HL-60 (cell line): ENCODE data around the gene MBD2.
"Not testable (repeated sequence)": the region's sequence is repeated elsewhere in the genome, so short reads cannot be mapped to it uniquely, and the experiment has no call there.

Source experiments
- DNase-seq, 2 experiments: peaks; one replicate each; pipeline ENCODE4 v3.0.0-alpha.2; 2010 to 2020; ENCODE audit warnings: low read depth in 1 of 2, low spot score in 1 of 2
- H3K27ac ChIP-seq: fragments of 250-450 bp; sonication (Bioruptor Pico); replicated peaks from 2 replicates; pipeline ENCODE4 v1.5.1; 2020; ENCODE audit warnings: mild to moderate bottlenecking, moderate library complexity
- H3K27me3 ChIP-seq: fragments of 250-450 bp; sonication (Bioruptor Pico); 2 replicates; pipeline ENCODE4 v1.5.1; 2021; ENCODE audit warnings: mild to moderate bottlenecking, moderate library complexity; ENCODE audit not compliant: insufficient read depth, poor library complexity, severe bottlenecking
- H3K4me3 ChIP-seq: replicated peaks from 2 replicates; pipeline ENCODE4 v1.5.1; 2011; ENCODE audit warnings: mild to moderate bottlenecking, control low read depth, low read length; ENCODE audit not compliant: insufficient read depth
- CTCF ChIP-seq: IDR thresholded peaks from one replicate; pipeline ENCODE4 v1.5.1; 2011; ENCODE audit warnings: low read length, control low read depth, inconsistent platforms; ENCODE audit not compliant: insufficient read depth
- GABPA ChIP-seq: IDR thresholded peaks from 2 replicates; pipeline ENCODE4 v1.6.1; 2012; ENCODE audit warnings: low read depth
- POLR2AphosphoS5 ChIP-seq: IDR thresholded peaks from 2 replicates; pipeline ENCODE4 v1.6.1; 2012; ENCODE audit warnings: low read depth
- REST ChIP-seq: IDR thresholded peaks from 2 replicates; pipeline ENCODE4 v1.6.1; 2012; ENCODE audit warnings: low read depth; ENCODE audit not compliant: insufficient replicate concordance
- SPI1 ChIP-seq: IDR thresholded peaks from 2 replicates; pipeline ENCODE4 v1.6.1; 2012; ENCODE audit warnings: low read depth, mild to moderate bottlenecking, borderline replicate concordance

The MBD2 gene

GRCh38 chr18:54129448-54130067 is 94.9 kb downstream of the MBD2 start:
- H3K27ac ChIP-seq, result no peak overlapping the region
- no peaks in the 10 kb centered on the region for H3K27me3 ChIP-seq
- no peak for TF ChIP-seq CTCF
- H3K4me3 ChIP-seq, result no peak overlapping the region
- no peak for DNase-seq

- Histone ChIP-seq H3K27me3 (no peaks in the 10 kb centered on the region), H3K4me3 (no peak overlapping the region), H3K27ac (no peak overlapping the region)
- TF ChIP-seq SPI1 (no peak), CTCF (peak; percentile 50), REST (no peak), POLR2AphosphoS5 (no peak), GABPA (no peak)
- DNase-seq, result peak in 1 of 2 experiments; percentile 72
Measured at GRCh38 chr18:54127759-54128378, 96.6 kb downstream of the MBD2 start.

- no peak for DNase-seq
- TF ChIP-seq CTCF (no peak), REST (no peak), SPI1 (peak; percentile 66), POLR2AphosphoS5 (no peak), GABPA (no peak)
- H3K27me3 ChIP-seq, result no peaks in the 10 kb centered on the region
- H3K27ac ChIP-seq, result no peak overlapping the region
- H3K4me3 ChIP-seq, result no peak overlapping the region
Measured at GRCh38 chr18:54125429-54125828, 99.0 kb downstream of the MBD2 start.

GRCh38 chr18:54123720-54124440 is 100.6 kb downstream of the MBD2 start:
- DNase-seq, H3K4me3 ChIP-seq, H3K27me3 ChIP-seq, H3K27ac ChIP-seq: not testable (repeated sequence)
